Stimulated activated CD4-positive, alpha-beta T cell treated with anti-CD3 and anti-CD28 coated beads, Interleukin-2, amount 100 ng/mL, for 24 hours (primary cell): ENCODE data around the gene SAXO2.
"Not testable (repeated sequence)": the region's sequence is repeated elsewhere in the genome, so short reads cannot be mapped to it uniquely, and the experiment has no call there.

Experiments used
- DNase-seq, 2 donors: peaks; one replicate each; pipeline ENCODE4 v3.0.0-alpha.2; 2020

Gene SAXO2

GRCh38 chr15:82288202-82288601 is 25.6 kb downstream of the SAXO2 start:
- DNase-seq, result not testable (repeated sequence)

GRCh38 chr15:82292271-82292670 is 29.7 kb downstream of the SAXO2 start:
- no peak for DNase-seq

- DNase-seq, result no peak
Measured at GRCh38 chr15:82294061-82294690, 31.6 kb downstream of the SAXO2 start.

- DNase-seq, result no peak
Measured at GRCh38 chr15:82297546-82297945, 34.9 kb downstream of the SAXO2 start.

GRCh38 chr15:82298032-82298431 is 35.4 kb downstream of the SAXO2 start:
- no peak for DNase-seq

GRCh38 chr15:82298520-82298919 is 35.9 kb downstream of the SAXO2 start:
- peak; percentile 43 to 62 for DNase-seq

GRCh38 chr15:82299511-82299914 is 36.9 kb downstream of the SAXO2 start:
- DNase-seq, result not testable (repeated sequence)

GRCh38 chr15:82300326-82300725 is 37.7 kb downstream of the SAXO2 start:
- not testable (repeated sequence) for DNase-seq

GRCh38 chr15:82300883-82301282 is 38.3 kb downstream of the SAXO2 start:
- no peak for DNase-seq

GRCh38 chr15:82301296-82302016 is 38.8 kb downstream of the SAXO2 start:
- no peak for DNase-seq

GRCh38 chr15:82303956-82304777 is 41.5 kb downstream of the SAXO2 start:
- no peak for DNase-seq

GRCh38 chr15:82304778-82305090 is 42.1 kb downstream of the SAXO2 start:
- DNase-seq, result no peak

GRCh38 chr15:82305621-82306048 is 43.0 kb downstream of the SAXO2 start:
- no peak for DNase-seq

- no peak for DNase-seq
Measured at GRCh38 chr15:82306791-82307713, 44.4 kb downstream of the SAXO2 start.

- DNase-seq, result no peak
Measured at GRCh38 chr15:82307714-82308081, 45.1 kb downstream of the SAXO2 start.

GRCh38 chr15:82309802-82310201 is 47.2 kb downstream of the SAXO2 start:
- DNase-seq, result no peak

- not testable (repeated sequence) for DNase-seq
Measured at GRCh38 chr15:82311321-82311720, 48.7 kb downstream of the SAXO2 start.

GRCh38 chr15:82312586-82313349 is 50.1 kb downstream of the SAXO2 start:
- no peak for DNase-seq

GRCh38 chr15:82313446-82313845 is 50.8 kb downstream of the SAXO2 start:
- DNase-seq, result no peak

GRCh38 chr15:82313951-82314768 is 51.5 kb downstream of the SAXO2 start:
- not testable (repeated sequence) for DNase-seq
